SJCRH30 (cell line): ENCODE results near the gene NXPE3. TPM values are rescaled to one million over a fixed set of nuclear protein-coding genes. Genes with fewer than 3 reads are reported as not detected.

Source experiments
- total RNA-seq: library from RNA; depleted of rRNA; stranded (reverse); fragments of >200 nt; shearing (Covaris generic); gene quantifications from 2 replicates; pipeline ENCODE4 v1.2.3, GENCODE V29; 2014; rRNA removed

Gene NXPE3
- total RNA-seq, 1 experiment from 2014 or later, result 30.2 TPM

Other genes starting within 250 kb of the NXPE3 start
- 76.7 and 88.6 TPM in 2 replicates for gene TRMT10C, start 217.3 kb upstream of the NXPE3 start, total RNA-seq
- gene PCNP, start 205.0 kb upstream of the NXPE3 start, total RNA-seq, result 157 and 182 TPM in 2 replicates
- gene ZBTB11, start 102.1 kb upstream of the NXPE3 start, total RNA-seq, result 28.6 and 31.3 TPM in 2 replicates
- 5,296 and 6,510 TPM in 2 replicates for gene RPL24, start 92.5 kb upstream of the NXPE3 start, total RNA-seq
- 46.3 and 48.9 TPM in 2 replicates for gene CEP97, start 54.6 kb upstream of the NXPE3 start, total RNA-seq
- gene NFKBIZ, start 70.3 kb downstream of the NXPE3 start, total RNA-seq, result 5.6 and 5.7 TPM in 2 replicates